Measurements from ENCODE around the gene LRRC1. TPM values are rescaled to one million over a fixed set of nuclear protein-coding genes. Genes with fewer than 3 reads are reported as not detected.

The LRRC1 gene
- total RNA-seq, 1 donor from 2014 or later, result 16.3 TPM

- H3K4me1 ChIP-seq, result peaks cover 0 to 37% of the 10 kb centered on the region in 2 donors
- no peaks in the 10 kb centered on the region for H3K9me3 ChIP-seq
- H3K27ac ChIP-seq, result peak overlapping the region; percentile 67 to 75
- H3K36me3 ChIP-seq, result no peaks in the 10 kb centered on the region
- intact Hi-C loops (cut with DNase I), result no loop called here
- peak overlapping the region in 1 of 2 donors; percentile 35 for H3K4me3 ChIP-seq
- no peak for TF ChIP-seq CTCF (IDR thresholded peaks at IDR 0.05)
- H3K27me3 ChIP-seq, result no peaks in the 10 kb centered on the region
- DNase-seq (ENCODE audit: low spot score in 2 of 2), result no peak
Observed at GRCh38 chr6:53815381-53816119, 20.7 kb downstream of the LRRC1 start.

DNA sequence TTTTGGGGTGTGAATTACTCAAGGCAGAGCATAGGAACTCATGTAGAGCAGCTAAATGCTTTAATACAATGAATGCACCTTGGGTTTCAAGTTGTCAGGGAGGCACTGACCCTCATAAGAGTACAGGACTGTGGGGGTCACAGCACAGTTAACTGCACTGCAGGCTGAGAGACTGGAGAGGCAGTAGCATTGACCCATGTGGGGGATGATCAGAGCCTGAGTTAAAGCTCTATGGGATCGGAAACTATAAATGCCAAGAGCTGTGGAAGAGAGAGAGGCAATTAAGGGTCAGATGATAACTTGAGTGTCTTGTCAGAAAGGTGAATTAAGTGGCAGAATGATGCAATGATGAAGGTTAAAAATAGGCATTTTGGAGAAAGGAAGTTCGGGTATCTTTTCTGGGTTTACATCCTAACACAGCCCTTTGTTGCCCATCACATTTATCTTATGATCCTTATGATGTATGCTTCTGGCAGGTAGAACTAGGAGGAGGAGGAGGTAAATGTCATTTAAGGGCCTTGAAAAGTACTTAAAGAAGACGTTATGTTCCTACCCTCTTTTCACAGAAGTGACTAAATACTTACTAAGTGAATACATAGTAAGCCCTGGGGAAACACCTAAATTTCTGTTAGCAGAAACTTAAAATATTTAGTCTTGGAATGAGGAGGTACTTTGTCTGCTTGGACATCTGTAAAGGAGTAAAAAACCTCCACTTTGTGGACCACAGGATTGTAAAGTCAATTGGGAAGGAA is 24.2 kb downstream of the LRRC1 start:
- H3K9me3 ChIP-seq, result no peaks in the 10 kb centered on the region
- no peaks in the 10 kb centered on the region for H3K27me3 ChIP-seq
- intact Hi-C loops (cut with DNase I), result no loop called here
- peak overlapping the region; percentile 6 to 53 for H3K27ac ChIP-seq
- no peak for DNase-seq (ENCODE audit: low spot score in 2 of 2)
- H3K36me3 ChIP-seq, result no peaks in the 10 kb centered on the region
- TF ChIP-seq CTCF (IDR thresholded peaks at IDR 0.05), result no peak
- peaks cover 0 to 45% of the 10 kb centered on the region in 2 donors for H3K4me1 ChIP-seq
- no peak overlapping the region for H3K4me3 ChIP-seq

DNA sequence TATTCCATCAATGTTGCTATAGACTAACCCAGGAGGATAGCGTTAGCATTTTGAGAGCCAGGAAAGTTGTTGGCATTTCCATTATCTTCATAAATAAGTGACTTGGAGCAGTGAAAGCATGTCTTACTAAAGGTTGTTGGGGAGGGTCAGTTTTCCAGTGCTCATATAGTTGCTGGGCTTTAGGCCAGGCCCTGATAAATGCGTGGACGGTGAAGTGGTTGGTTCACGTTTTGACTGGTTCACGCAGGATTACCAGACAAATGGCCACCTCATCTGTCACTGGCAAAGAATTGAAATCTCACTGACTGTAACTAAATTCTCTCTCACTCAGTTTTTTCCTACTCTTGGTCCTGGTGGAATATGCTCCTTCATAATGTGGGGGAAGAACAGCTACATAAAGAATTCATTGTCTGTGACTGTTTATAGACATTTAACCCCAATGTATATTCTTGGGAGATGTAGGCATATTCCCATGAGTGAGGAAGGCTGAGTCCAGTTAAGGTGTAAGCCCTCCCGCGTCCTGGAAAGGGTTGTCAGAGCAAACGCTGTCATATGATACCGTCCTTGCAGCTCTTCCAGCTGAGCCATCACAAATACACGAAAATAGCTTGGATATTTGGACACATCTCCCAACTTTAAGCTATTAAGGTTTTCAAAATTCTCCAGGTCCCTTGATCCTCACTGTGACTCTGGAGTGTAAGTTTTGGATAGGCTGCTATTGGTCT is 27.8 kb downstream of the LRRC1 start:
- peak overlapping the region; percentile 41 to 61 for H3K27ac ChIP-seq
- H3K27me3 ChIP-seq, result no peaks in the 10 kb centered on the region
- no peak for DNase-seq (ENCODE audit: low spot score in 2 of 2)
- peaks cover 0 to 41% of the 10 kb centered on the region in 2 donors for H3K4me1 ChIP-seq
- no peak for TF ChIP-seq CTCF (IDR thresholded peaks at IDR 0.05)
- intact Hi-C loops (cut with DNase I), result no loop called here
- no peaks in the 10 kb centered on the region for H3K9me3 ChIP-seq
- H3K4me3 ChIP-seq, result peak overlapping the region in 1 of 2 donors; percentile 6
- H3K36me3 ChIP-seq, result no peaks in the 10 kb centered on the region

- Histone ChIP-seq H3K27ac (no peak overlapping the region), H3K4me1 (peaks cover 0 to 45% of the 10 kb centered on the region in 2 donors), H3K4me3 (no peak overlapping the region), H3K36me3 (no peaks in the 10 kb centered on the region), H3K9me3 (no peaks in the 10 kb centered on the region), H3K27me3 (no peaks in the 10 kb centered on the region)
- TF ChIP-seq CTCF (IDR thresholded peaks at IDR 0.05), result no peak
- no peak for DNase-seq (ENCODE audit: low spot score in 2 of 2)
- intact Hi-C loops (cut with DNase I), result no loop called here
Observed at GRCh38 chr6:53824714-53825113, 29.9 kb downstream of the LRRC1 start.

DNA sequence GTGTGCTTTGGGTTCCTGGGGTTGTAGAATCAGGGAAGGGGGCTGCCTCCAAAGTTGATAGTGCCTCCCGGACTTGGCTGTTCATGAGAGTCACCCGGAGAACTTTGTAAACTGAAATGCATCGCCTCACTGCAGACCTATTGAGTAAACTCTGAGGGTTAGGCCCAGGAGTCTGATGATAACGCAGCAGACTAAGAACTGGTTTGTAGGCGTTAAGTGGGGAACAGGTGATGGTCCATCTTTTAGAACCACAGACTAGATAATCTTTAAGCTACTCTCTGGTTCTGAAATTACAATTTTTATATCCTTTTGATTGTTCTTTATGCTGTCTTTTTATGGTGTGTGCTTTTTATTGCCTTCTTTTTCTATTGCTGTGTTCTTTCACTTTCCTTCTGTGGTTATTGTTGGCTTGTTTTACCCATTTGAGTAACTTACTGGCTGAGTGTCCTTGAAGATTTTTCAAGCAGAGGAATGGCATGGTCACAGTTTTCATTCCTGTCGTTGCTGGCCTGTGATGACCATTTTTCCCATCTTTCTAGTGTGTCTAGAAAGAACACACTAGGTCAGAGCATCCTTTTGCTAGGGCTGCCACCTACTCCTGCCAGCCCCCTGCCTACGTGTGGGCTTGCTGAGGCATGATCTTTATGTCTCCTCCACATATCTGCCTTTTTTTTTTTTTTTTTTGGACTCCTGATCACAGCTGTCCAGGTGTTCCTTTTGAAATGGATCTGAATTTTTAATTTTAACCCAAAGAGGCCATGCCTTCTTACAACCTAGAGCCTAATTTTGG is 30.9 kb downstream of the LRRC1 start:
- no peaks in the 10 kb centered on the region for H3K27me3 ChIP-seq
- peaks cover 0 to 49% of the 10 kb centered on the region in 2 donors for H3K4me1 ChIP-seq
- TF ChIP-seq CTCF (IDR thresholded peaks at IDR 0.05), result no peak
- intact Hi-C loops (cut with DNase I), result no loop called here
- H3K27ac ChIP-seq, result peak overlapping the region; percentile 54 to 74
- H3K4me3 ChIP-seq, result peak overlapping the region; percentile 2 to 52
- DNase-seq (ENCODE audit: low spot score in 2 of 2), result no peak
- no peaks in the 10 kb centered on the region for H3K36me3 ChIP-seq
- H3K9me3 ChIP-seq, result no peaks in the 10 kb centered on the region

Measured in ascending aorta (tissue), 2 donors.